WTC11 (cell line): ENCODE results near the gene SDS. TPM values are rescaled to one million over a fixed set of nuclear protein-coding genes. Genes with fewer than 3 reads are reported as not detected.

Experiments used
- ATAC-seq: fragments of 200-7000 bp; cut with Tn5 transposase; 2 replicates; pipeline ENCODE4 v1.10.0; 2021; ENCODE audit warnings: mild to moderate bottlenecking, moderate library complexity
- CTCF ChIA-PET: fragments of 300-600 bp; sonication (Branson Sonifier 250); formaldehyde crosslinking; loops from one replicate; lab custom pipeline; 2021; ENCODE audit warnings: antibody characterized with exemption; lab: Charles Lee
- POLR2A ChIA-PET: fragments of 350-600 bp; sonication (Branson Sonifier 250); formaldehyde crosslinking; loops from one replicate; lab custom pipeline; 2021; ENCODE audit warnings: antibody characterized with exemption; lab: Charles Lee
- DNase-seq: peaks from one replicate; pipeline ENCODE4 v3.0.0; 2021; ENCODE audit warnings: low spot score
- H3K27ac Mint-ChIP-seq: 2 replicates; pipeline ENCODE4 v1.8.0; 2021; ENCODE audit warnings: mixed read lengths
- H3K27me3 Mint-ChIP-seq: 2 replicates; pipeline ENCODE4 v1.8.0; 2021; ENCODE audit warnings: low read depth, mild to moderate bottlenecking, moderate library complexity, mixed read lengths
- H3K36me3 Mint-ChIP-seq: 2 replicates; pipeline ENCODE4 v1.8.0; 2021; ENCODE audit warnings: mixed read lengths
- H3K4me1 Mint-ChIP-seq: 2 replicates; pipeline ENCODE4 v1.8.0; 2022; ENCODE audit warnings: mixed read lengths
- H3K4me3 Mint-ChIP-seq: 2 replicates; pipeline ENCODE4 v1.8.0; 2021; ENCODE audit warnings: mild to moderate bottlenecking, moderate library complexity, mixed read lengths
- H3K9me3 Mint-ChIP-seq: 2 replicates; pipeline ENCODE4 v1.8.0; 2021; ENCODE audit warnings: mixed read lengths
- ATF3 ChIP-seq: sonication (generic); formaldehyde crosslinking; conservative IDR thresholded peaks from 2 replicates; pipeline ENCODE4 v1.8.1; 2022; ENCODE audit warnings: mild to moderate bottlenecking, missing genetic modification reagents
- CREB1 ChIP-seq: sonication (generic); formaldehyde crosslinking; IDR thresholded peaks from 2 replicates; pipeline ENCODE4 v1.8.0; 2023; ENCODE audit warnings: mild to moderate bottlenecking, missing genetic modification reagents
- ELF4 ChIP-seq: sonication (generic); formaldehyde crosslinking; IDR thresholded peaks from 2 replicates; pipeline ENCODE4 v1.8.1; 2022; ENCODE audit warnings: low read depth, mild to moderate bottlenecking, moderate library complexity, missing genetic modification reagents
- GABPB1 ChIP-seq: sonication (generic); formaldehyde crosslinking; IDR thresholded peaks from 2 replicates; pipeline ENCODE4 v1.8.1; 2023; ENCODE audit warnings: mild to moderate bottlenecking, missing genetic modification reagents
- NFATC4 ChIP-seq: fragments of 250-450 bp; sonication (Bioruptor Pico); IDR thresholded peaks from 2 replicates; pipeline ENCODE4 v1.9.0; 2021; ENCODE audit warnings: mild to moderate bottlenecking
- ZBTB21 ChIP-seq: sonication (generic); formaldehyde crosslinking; IDR thresholded peaks from 2 replicates; pipeline ENCODE4 v1.8.1; 2023; ENCODE audit warnings: mild to moderate bottlenecking, missing genetic modification reagents, borderline replicate concordance
- ZBTB43 ChIP-seq: sonication (generic); formaldehyde crosslinking; IDR thresholded peaks from 2 replicates; pipeline ENCODE4 v1.8.1; 2023; ENCODE audit warnings: mild to moderate bottlenecking, missing genetic modification reagents
- ZNF671 ChIP-seq: fragments of 250-450 bp; sonication (Bioruptor Pico); IDR thresholded peaks from 2 replicates; pipeline ENCODE4 v1.8.0; 2021; ENCODE audit warnings: mild to moderate bottlenecking
- total RNA-seq: library from RNA; stranded (reverse); gene quantifications from 3 replicates; pipeline ENCODE4 v1.2.3, GENCODE V29; 2021
- TF ChIP-seq, protein P1 (sequence below): sonication (generic); formaldehyde crosslinking; IDR thresholded peaks from 2 replicates; pipeline ENCODE4 v1.8.0; 2022; ENCODE audit warnings: mild to moderate bottlenecking, missing genetic modification reagents
- TF ChIP-seq, protein P2 (sequence below): fragments of 250-450 bp; sonication (Bioruptor Pico); IDR thresholded peaks from 2 replicates; pipeline ENCODE4 v1.9.0; 2021; ENCODE audit warnings: mild to moderate bottlenecking
- TF ChIP-seq, protein P3 (sequence below): sonication (generic); formaldehyde crosslinking; IDR thresholded peaks from 2 replicates; pipeline ENCODE4 v1.8.1; 2023; ENCODE audit warnings: mild to moderate bottlenecking, missing genetic modification reagents, borderline replicate concordance
- TF ChIP-seq, protein P4 (sequence below): sonication (generic); formaldehyde crosslinking; IDR thresholded peaks from 2 replicates; pipeline ENCODE4 v1.8.0; 2022; ENCODE audit warnings: missing genetic modification reagents

The SDS gene
- total RNA-seq, 1 experiment from 2014 or later = 0.31 TPM

DNA sequence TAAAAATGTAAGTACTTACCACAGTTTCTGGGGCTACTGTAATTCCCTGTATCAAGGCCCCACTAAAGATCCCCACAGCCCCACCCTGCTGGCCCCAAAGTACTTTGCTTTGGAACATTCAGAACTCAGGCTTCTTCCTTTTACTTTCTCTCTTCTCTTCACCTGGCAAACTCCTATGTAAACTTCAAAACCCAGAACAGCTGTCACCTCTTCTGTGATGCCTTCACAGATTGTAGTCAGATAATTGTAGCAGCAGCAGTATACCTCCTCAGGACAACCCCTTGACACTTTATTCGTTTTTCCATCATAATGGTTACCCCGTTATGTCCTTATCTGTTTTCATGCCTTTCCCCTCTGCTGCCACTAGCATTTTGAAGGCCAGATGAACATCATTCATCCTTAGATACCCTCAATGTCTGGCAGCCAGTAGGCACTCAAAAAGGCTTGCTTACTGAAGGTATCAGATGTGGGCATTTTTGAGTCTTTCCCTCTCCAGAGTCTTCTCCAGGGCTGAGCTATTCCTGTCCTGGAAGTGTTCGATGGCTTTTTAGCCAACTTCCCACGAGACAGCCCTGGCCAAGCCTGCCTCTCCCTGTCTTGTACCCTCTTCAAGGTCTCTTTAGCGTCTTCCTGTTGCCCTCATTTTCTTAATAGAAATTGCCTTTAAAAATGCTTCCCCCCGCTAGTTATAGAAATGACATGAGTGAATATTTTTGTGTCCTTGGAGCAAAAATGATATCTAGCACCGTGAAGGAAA lies 37.9 kb downstream of the SDS start (continued):
- TF ChIP-seq, protein P1, sequence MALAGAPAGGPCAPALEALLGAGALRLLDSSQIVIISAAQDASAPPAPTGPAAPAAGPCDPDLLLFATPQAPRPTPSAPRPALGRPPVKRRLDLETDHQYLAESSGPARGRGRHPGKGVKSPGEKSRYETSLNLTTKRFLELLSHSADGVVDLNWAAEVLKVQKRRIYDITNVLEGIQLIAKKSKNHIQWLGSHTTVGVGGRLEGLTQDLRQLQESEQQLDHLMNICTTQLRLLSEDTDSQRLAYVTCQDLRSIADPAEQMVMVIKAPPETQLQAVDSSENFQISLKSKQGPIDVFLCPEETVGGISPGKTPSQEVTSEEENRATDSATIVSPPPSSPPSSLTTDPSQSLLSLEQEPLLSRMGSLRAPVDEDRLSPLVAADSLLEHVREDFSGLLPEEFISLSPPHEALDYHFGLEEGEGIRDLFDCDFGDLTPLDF = no peak
- TF ChIP-seq ZBTB43 = no peak
- TF ChIP-seq, all 79 proteins: peak for 0

- no peaks in the 10 kb centered on the region for H3K9me3 Mint-ChIP-seq
- CTCF ChIA-PET = no interaction called here
- H3K4me3 Mint-ChIP-seq = no peak overlapping the region
- DNase-seq = no peak
- POLR2A ChIA-PET = no interaction called here
- TF ChIP-seq, protein P2, sequence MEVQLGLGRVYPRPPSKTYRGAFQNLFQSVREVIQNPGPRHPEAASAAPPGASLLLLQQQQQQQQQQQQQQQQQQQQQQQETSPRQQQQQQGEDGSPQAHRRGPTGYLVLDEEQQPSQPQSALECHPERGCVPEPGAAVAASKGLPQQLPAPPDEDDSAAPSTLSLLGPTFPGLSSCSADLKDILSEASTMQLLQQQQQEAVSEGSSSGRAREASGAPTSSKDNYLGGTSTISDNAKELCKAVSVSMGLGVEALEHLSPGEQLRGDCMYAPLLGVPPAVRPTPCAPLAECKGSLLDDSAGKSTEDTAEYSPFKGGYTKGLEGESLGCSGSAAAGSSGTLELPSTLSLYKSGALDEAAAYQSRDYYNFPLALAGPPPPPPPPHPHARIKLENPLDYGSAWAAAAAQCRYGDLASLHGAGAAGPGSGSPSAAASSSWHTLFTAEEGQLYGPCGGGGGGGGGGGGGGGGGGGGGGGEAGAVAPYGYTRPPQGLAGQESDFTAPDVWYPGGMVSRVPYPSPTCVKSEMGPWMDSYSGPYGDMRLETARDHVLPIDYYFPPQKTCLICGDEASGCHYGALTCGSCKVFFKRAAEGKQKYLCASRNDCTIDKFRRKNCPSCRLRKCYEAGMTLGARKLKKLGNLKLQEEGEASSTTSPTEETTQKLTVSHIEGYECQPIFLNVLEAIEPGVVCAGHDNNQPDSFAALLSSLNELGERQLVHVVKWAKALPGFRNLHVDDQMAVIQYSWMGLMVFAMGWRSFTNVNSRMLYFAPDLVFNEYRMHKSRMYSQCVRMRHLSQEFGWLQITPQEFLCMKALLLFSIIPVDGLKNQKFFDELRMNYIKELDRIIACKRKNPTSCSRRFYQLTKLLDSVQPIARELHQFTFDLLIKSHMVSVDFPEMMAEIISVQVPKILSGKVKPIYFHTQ = no peak
- TF ChIP-seq, protein P3, sequence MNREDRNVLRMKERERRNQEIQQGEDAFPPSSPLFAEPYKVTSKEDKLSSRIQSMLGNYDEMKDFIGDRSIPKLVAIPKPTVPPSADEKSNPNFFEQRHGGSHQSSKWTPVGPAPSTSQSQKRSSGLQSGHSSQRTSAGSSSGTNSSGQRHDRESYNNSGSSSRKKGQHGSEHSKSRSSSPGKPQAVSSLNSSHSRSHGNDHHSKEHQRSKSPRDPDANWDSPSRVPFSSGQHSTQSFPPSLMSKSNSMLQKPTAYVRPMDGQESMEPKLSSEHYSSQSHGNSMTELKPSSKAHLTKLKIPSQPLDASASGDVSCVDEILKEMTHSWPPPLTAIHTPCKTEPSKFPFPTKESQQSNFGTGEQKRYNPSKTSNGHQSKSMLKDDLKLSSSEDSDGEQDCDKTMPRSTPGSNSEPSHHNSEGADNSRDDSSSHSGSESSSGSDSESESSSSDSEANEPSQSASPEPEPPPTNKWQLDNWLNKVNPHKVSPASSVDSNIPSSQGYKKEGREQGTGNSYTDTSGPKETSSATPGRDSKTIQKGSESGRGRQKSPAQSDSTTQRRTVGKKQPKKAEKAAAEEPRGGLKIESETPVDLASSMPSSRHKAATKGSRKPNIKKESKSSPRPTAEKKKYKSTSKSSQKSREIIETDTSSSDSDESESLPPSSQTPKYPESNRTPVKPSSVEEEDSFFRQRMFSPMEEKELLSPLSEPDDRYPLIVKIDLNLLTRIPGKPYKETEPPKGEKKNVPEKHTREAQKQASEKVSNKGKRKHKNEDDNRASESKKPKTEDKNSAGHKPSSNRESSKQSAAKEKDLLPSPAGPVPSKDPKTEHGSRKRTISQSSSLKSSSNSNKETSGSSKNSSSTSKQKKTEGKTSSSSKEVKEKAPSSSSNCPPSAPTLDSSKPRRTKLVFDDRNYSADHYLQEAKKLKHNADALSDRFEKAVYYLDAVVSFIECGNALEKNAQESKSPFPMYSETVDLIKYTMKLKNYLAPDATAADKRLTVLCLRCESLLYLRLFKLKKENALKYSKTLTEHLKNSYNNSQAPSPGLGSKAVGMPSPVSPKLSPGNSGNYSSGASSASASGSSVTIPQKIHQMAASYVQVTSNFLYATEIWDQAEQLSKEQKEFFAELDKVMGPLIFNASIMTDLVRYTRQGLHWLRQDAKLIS (CRISPR knock-in tag) = no peak
- no peak for TF ChIP-seq ELF4 (CRISPR knock-in tag)
- TF ChIP-seq CREB1 (CRISPR knock-in tag) = no peak
- no peak for TF ChIP-seq NFATC4 (CRISPR knock-in tag)
- no peak for TF ChIP-seq ATF3 (CRISPR knock-in tag)
- no peak for TF ChIP-seq ZBTB21 (CRISPR knock-in tag)
- TF ChIP-seq, protein P4, sequence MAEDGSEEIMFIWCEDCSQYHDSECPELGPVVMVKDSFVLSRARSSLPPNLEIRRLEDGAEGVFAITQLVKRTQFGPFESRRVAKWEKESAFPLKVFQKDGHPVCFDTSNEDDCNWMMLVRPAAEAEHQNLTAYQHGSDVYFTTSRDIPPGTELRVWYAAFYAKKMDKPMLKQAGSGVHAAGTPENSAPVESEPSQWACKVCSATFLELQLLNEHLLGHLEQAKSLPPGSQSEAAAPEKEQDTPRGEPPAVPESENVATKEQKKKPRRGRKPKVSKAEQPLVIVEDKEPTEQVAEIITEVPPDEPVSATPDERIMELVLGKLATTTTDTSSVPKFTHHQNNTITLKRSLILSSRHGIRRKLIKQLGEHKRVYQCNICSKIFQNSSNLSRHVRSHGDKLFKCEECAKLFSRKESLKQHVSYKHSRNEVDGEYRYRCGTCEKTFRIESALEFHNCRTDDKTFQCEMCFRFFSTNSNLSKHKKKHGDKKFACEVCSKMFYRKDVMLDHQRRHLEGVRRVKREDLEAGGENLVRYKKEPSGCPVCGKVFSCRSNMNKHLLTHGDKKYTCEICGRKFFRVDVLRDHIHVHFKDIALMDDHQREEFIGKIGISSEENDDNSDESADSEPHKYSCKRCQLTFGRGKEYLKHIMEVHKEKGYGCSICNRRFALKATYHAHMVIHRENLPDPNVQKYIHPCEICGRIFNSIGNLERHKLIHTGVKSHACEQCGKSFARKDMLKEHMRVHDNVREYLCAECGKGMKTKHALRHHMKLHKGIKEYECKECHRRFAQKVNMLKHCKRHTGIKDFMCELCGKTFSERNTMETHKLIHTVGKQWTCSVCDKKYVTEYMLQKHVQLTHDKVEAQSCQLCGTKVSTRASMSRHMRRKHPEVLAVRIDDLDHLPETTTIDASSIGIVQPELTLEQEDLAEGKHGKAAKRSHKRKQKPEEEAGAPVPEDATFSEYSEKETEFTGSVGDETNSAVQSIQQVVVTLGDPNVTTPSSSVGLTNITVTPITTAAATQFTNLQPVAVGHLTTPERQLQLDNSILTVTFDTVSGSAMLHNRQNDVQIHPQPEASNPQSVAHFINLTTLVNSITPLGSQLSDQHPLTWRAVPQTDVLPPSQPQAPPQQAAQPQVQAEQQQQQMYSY (CRISPR knock-in tag) = no peak
- no peak for TF ChIP-seq GABPB1 (CRISPR knock-in tag)
- TF ChIP-seq ZNF671 (CRISPR knock-in tag) = no peak
- TF ChIP-seq, all 79 proteins: peak for 0
- Mint-ChIP-seq H3K27me3 (no peaks in the 10 kb centered on the region), H3K36me3 (0 out of 2 replicates have a peak, but pooled peaks cover 2% of the 10 kb centered on the region), H3K27ac (no peak overlapping the region), H3K4me1 (peaks cover 6% of the 10 kb centered on the region)
- ATAC-seq = no peak
Observed at GRCh38 chr12:113364698-113365097, 39.0 kb downstream of the SDS start.
